CD4-positive, alpha-beta T cell treated with Interleukin-15 for 4 hours (primary cell): ENCODE measurements around the gene GLB1L3.
"Not testable (repeated sequence)": the region's sequence is repeated elsewhere in the genome, so short reads cannot be mapped to it uniquely, and the experiment has no call there.

ENCODE experiments used
- DNase-seq: peaks from one replicate; pipeline ENCODE4 v3.0.0-alpha.2; 2020; ENCODE audit warnings: low spot score

The GLB1L3 gene

DNA sequence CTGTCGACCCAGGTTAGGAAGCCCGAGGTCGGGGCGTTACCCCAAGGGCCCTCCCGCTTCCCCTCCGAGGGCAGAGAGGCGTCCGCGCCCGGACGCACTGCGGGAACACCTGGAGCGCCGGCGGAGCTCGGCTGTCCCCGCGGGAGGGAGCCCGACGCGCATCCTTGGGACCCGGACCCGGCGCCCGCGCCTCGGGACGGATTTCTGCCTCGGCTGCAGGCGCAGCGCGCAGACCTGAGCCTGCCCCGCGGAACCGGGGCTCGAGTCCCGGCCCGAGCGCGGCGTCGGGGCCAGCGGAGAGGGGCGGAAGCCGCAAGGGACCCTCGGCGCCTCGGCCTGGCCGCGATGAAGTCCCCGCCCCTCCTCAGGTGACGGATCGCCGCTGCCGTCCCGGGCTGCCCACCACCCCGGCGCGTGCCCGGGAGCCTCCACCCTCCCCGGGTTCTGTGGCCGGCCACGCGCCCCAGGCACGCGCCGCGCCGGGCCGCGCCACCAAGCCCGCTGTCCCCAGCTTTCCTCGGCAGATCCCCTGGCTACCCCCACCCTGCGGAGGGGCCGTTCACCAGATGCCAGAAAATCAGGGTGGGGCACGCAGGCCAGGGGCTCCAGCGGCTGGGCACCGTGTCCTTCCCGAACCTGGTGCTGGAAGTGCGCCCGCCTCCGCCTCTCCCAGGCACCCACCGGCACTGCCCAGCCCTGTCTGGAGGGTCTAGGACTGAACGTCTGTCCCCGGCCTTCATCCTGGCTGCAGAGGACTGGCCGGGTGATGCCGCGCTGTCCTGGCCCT lies 410 bp downstream of the GLB1L3 start:
- DNase-seq = no peak

GRCh38 chr11:134277183-134278001 lies 1.2 kb downstream of the GLB1L3 start:
- DNase-seq = no peak

DNA sequence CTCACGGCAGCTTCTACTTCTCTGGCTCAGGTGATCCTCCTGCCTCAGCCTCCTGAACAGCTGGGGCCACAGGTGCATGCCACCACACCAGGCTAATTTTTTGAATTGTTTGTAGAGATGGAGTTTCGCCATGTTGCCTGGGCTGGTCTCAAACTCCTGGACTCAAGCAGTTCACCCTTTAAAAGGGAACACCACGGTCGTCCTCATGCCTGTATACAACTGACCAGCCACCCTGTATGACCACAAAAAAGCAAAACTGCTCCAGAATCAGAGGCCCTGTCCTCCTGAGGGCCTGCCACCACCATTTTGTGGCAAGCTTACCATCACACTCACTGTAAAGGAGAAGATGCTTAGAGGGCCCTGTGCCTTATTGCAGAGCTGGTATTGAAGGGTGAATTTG lies 2.2 kb downstream of the GLB1L3 start:
- no peak for DNase-seq

GRCh38 chr11:134281635-134282034 lies 5.5 kb downstream of the GLB1L3 start:
- DNase-seq = not testable (repeated sequence)

DNA sequence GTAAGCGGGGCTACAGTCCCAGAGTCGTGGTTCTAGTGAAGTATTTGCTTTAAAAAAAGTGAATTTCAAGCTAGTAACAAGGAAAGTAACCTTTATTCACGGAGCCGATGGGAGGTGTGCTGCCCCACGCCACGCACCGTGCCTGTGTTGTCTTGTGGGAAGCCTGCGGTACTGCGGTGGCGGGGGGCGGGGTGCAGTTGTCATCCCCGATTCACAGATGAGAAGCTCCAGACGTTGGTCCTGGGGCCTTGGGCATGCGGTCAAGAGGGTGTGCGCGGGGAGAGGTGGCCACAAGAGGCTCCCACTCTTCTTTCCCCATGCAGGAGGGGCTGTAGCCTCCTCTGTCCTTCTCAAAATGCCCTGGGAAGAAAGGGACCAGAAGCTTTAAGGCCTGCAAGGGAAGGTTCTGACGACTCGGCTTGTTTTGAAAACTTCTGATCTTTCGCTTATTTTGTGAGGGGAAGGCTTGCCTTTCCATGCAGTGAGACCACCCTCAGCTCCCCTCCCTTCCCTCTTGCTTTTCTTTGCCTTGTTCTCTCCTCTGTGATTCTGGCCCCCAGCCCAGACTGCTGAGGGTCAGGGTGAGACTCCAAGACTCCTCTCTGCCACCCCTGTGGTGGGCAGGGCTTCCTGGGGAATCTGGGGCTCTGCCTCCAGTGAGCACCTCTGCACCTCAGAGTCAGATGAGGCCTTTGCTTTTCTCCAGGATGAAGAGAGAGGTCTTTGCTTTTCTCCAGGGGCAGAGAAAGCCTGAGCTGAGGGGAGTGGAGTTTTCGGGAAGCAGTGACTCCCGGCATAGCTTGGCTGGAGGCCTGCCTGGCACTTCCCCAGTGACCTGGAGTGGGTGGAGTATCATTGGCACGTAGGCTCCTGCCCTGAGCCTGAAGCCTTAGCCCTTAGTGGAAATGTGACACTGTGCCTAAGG lies 6.2 kb downstream of the GLB1L3 start:
- DNase-seq = no peak

- DNase-seq = no peak
Observed at GRCh38 chr11:134283461-134284230, 7.5 kb downstream of the GLB1L3 start.

GRCh38 chr11:134284349-134284748 lies 8.2 kb downstream of the GLB1L3 start:
- not testable (repeated sequence) for DNase-seq

DNA sequence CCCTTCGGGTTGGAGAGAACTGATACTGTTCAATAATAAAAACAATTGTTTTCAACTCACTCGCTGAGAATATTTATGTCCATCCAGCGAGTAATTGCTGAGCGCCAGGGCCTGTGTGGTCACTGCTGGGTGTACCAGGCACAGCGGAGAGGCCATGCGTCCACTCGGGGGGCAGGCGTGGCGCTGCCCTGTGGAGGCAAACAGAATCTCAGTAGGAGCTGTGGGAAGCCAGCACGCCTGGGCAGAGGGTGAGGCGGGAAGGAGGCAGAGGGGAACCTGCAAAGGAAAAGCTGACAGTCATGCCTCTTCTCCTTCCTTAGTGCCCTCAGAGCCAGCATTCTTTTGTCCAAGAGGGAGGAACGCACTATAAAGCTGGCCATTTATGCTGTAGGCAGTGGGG lies 11.4 kb downstream of the GLB1L3 start:
- DNase-seq = no peak

GRCh38 chr11:134288486-134288885 lies 12.3 kb downstream of the GLB1L3 start:
- DNase-seq = no peak

DNA sequence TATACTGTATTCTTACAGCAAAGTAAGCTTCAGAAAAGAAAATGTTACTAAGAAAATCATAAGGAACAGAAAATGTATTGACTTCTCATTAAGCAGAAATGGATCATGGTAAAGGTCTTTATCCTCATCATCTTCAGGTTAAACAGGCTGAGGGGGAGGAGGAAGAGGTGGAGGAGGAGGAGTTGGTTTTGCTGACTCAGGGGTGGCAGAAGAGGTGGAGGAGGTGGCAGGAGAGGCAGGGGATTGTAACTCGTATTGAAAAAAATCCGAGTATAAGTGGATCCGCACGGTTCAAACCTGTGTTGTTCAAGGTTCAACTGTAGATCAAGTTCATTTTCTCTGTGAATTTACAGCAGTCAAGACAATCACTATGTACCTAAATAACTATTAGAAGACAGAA lies 13.0 kb downstream of the GLB1L3 start:
- DNase-seq = no peak

DNA sequence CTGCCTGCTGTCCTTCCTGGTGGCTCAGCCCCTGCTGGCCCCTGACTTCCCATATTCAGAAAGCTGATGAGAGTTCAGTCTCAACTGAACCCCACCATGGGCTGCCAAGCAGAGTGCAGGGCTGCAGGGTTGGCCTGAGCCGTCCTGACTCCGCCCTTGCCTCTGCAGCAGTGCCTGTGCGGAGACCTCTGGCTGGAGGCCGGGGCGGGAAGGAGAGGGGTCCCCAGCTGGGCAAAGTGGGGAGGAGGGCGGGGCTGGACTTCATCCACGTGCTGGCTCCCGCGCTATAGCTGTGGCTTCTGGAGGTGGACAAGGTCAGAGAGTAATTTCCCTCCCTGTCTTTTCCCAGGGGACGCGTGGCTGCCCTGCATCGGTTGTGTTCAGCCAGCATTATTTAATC lies 13.6 kb downstream of the GLB1L3 start:
- DNase-seq = no peak

- DNase-seq = no peak
Observed at GRCh38 chr11:134290646-134291045, 14.5 kb downstream of the GLB1L3 start.

DNA sequence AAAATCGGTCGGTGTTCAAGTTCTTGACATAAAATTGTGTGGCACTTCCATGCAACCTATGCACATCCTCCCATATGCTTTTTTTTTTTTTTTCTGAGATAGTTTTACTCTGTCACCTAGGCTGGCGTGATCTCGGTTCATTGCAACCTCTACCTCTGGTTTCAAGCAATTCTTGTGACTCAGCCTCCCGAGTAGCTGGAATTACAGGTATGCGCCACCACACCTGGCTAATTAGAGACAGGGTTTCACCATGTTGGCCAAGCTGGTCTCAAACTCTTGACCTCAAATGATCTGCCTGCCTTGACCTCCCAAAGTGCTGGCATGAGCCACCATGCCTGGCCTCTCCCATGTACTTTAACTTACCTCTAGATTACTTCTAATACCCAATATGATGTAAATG lies 15.0 kb downstream of the GLB1L3 start:
- DNase-seq = no peak

DNA sequence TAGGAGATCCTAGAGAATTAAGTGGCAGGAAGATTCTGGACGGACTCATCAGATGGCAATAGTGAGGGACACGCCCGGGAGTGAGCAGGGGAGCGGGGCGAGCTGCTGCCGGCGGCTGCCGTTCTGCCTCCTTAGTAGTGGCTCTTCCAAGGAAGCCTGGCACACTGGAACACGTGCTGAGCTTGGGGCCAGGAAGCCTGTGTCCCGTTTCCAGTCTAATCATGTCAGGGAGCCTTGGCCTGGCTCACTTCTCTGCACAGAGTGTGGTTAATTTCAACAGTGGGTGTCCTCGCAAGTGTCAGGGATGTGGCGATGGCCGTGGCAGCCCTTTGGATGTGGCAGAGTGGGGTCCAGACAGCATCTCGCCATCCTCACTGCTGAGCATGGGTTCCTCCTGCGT lies 16.5 kb downstream of the GLB1L3 start:
- no peak for DNase-seq

DNA sequence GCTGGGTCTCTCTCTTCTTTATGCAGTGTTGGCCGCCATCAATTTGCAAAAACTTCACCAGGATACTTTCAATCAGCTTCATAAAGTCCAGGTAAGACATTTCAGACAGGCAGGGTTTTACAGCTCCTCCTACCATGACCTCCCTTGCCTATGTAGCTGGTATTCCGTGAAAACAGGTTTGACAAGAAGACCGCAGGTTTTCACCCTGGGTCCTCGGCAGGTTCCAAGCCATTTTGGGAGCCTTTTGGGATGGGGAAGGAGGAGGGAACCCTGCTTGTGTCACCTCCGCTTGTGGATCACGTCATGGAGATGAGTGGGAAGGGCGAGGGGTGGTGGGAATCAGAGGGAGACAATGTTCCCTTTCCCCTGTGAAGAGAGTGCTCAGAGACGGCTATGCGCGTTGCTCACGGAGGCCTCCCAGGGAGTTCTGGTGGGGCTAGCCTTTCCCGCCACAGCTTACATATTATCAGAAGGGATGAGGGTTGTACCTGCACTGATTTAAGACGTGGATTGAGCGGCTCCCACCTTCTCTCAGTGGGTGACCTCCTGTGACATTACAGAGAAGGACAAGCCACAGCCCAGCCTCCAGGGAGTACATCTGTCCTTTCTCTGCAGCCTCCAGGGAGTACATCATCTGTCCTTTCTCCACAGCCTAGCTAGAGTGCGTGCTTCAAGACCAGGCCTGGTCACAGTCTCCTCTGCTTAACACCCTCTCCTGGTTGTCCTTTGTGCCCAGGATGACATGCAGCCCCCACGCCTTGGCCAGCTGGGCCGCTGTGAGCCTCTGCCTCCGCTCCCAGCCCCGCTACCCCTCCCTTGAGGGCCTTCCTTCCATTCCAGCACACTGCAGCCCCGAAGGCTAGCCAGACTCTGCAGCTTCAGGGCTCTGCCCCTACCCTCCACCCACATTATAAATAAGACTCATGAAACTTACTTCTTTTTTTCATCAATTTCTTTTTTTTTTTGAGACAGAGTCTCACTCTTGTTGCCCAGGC lies 17.2 kb downstream of the GLB1L3 start:
- no peak for DNase-seq

GRCh38 chr11:134294664-134295063 lies 18.5 kb downstream of the GLB1L3 start:
- DNase-seq = no peak

GRCh38 chr11:134312223-134312622 lies 36.0 kb downstream of the GLB1L3 start:
- DNase-seq = no peak

- no peak for DNase-seq
Observed at GRCh38 chr11:134312807-134313206, 36.6 kb downstream of the GLB1L3 start.

DNA sequence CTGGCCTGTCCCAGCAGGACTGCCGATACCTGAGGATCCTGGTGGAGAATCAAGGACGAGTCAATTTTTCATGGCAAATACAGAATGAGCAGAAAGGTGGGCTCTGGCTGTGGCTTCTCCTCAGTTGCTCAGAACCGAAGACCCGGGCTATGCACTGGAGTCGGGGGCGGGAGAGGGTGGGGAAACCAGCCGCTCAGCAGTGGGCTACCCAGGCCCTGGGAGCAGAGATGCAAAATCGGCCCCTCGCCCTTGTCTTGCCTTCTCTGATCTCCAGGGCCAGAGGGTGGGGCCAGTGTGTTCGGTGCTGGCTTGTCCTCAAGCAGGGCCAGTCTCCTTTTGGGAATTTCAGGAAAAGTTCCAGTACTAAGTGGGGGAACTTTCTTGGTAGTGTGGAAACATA lies 37.2 kb downstream of the GLB1L3 start:
- DNase-seq = no peak
